Fibroblast of skin of left quadriceps (primary cell): Measurements from ENCODE around the gene POU2F3.

ENCODE experiments used
- DNase-seq, 2 experiments: peaks; one replicate each; pipeline ENCODE4 v3.0.0-alpha.2; 2013; ENCODE audit warnings: low read depth in 2 of 2

Gene POU2F3

GRCh38 chr11:120318906-120319305 is 79.0 kb downstream of the POU2F3 start:
- no peak for DNase-seq

DNA sequence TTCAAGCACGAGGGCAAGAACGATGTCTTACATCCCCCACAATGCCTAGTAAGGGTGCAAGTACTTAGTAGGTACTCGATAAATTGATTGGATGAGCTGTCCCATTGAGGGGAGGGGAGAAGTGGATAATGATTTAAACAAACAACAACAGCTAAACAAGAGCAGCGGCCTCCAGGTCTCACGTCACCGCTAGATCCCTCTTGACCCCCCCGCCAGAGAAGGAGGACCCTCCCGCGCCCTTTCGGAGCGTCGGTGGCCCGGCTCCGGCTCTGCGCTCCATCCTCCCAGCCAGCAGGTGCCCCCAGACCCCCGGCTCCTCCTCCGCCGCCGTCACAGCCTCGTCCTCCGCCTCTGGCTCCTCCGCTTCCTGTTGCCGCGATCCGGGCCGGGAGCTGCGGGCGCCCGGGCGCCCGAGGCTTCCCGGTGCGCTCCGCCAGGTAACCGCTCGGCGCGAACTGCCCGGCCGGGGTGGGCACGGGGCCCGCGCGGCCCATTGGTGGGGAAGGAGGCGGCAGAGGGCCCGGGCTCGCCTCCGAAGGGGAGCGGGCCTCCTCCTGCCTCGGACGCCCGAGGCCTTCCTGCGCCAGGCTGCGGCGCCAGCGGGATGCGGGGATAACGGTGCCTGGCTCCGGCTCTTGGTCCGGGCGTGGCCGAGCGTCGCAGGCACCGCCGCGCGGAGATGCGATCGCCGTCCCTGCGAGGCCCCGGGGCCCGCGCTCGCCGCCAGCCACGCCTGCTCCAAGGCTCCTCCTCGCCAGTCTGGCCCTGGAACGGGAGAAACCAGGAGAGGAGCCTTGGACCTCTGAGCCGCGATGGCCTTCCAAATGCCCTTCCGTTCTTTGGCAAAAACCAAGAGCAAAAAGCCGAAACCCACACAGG is 85.2 kb downstream of the POU2F3 start, which contains the start of gene TLCD5:
TSS of gene TLCD5 (plus strand) at position 368 of the 879 bp plus-strand sequence. CDS start 2,143 bp downstream, outside the sequence.
- no peak for DNase-seq

DNA sequence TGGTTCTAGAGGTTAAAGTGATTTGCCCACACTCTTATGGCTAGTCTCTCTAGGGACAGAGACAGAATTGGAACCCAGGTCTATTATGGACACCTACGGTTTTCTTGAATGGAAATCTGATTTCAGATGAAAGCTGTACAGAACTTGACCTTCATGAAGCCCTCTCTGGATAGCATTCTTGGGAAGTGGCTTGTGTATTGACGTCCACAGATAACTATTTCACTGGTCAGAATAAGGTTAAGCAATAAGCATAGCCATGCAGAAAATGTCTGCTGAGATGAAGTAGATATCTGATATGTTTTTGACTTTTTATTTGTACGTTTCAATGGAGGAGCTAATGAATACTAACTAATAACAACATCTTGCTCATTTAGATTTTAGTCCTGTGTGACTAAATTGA is 86.3 kb downstream of the POU2F3 start:
- no peak for DNase-seq

DNA sequence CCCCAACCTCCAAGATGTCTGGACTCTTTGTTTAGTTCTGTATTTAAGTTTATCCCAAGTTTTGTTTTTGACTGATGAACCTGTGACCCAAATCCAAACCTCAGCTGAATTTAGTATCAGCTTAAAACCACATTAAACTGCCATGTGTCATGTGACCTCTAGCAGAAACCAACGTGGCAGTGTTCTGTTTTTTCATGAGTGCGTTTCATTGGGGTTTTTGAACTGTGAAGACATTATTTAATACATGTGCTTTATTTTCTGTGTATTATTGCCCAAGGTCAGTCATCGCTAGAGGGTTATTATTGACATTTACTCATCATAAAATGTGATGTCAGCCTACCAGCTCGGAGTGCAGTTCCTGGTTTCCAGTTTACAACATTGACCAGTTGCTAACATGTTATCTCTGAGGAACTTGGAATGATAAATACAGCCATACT is 86.9 kb downstream of the POU2F3 start:
- no peak for DNase-seq

GRCh38 chr11:120327311-120327710 is 87.4 kb downstream of the POU2F3 start:
- DNase-seq, result no peak

DNA sequence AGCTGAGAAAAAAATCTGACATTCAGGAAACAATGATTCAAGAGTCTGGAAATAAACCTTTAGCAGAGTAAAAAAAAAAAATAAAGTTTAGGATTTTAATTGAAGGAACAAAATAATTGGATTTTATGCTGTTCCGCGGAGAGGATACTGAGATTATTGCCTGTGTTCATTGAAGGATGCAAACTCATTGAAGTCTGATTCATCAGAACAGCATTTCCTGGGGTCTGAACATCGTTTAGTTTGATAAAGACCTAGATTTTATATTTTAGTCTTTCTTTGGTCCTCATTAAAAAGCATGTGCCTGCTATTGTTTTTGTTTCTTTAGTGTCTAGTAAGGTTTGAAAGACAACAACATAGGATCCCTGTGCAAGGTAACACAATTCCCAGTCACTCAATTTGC is 89.6 kb downstream of the POU2F3 start:
- DNase-seq, result no peak

GRCh38 chr11:120330045-120330444 is 90.1 kb downstream of the POU2F3 start:
- DNase-seq, result no peak

DNA sequence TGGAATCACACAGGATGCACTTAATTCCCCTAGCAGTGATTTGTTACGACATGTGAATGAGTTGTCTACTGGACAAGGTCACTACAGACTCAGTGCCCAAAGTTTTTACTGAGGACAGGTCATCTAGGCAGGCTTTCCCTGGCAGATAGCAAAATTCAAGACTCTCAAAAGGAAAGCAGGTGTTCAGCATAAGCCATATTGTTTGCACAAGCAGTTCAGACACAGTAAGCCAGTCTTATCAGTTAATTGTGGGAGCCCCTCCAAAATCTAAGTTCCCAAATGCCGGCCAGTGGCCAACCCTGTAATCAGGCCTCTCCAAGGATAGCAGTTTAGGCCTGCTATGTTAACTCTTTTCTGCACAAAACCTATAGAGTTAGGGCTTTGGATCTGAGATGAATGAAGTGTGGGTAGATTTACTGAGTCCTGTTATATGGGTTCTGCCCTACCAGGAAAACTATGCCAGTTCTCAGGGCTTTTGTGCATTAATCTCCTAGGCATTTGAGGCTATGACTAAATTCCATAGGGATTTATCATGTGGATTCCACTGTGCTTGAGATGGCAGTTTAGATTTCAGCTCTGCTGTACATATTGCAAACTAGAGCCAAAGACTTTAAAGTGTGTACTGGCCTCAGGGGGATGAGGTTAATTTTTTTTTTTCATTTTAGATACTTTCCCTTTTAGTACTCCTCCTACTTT is 91.5 kb downstream of the POU2F3 start:
- peak; percentile 87 to 89 for DNase-seq

GRCh38 chr11:120332822-120333716 is 93.1 kb downstream of the POU2F3 start:
- no peak for DNase-seq

DNA sequence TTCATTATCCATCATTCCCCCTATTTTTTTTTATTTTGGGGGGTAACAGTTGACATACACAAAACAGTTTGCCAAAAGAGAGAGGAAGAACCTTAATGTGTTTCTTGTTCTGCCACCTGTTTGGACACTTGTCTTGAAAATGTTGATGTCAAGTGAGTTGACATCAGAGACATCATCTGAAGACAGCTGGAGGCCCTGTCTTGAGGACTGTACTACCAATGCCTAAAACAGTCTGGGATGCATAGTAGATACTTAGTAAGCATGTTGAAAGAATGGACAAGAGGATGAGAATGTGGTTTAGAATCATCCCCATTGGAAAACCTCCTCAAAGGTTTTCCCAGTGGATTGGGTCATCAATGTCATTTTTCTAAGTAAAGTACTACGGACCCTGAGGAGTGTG is 93.9 kb downstream of the POU2F3 start:
- DNase-seq, result no peak

GRCh38 chr11:120334332-120334731 is 94.4 kb downstream of the POU2F3 start:
- DNase-seq, result no peak

DNA sequence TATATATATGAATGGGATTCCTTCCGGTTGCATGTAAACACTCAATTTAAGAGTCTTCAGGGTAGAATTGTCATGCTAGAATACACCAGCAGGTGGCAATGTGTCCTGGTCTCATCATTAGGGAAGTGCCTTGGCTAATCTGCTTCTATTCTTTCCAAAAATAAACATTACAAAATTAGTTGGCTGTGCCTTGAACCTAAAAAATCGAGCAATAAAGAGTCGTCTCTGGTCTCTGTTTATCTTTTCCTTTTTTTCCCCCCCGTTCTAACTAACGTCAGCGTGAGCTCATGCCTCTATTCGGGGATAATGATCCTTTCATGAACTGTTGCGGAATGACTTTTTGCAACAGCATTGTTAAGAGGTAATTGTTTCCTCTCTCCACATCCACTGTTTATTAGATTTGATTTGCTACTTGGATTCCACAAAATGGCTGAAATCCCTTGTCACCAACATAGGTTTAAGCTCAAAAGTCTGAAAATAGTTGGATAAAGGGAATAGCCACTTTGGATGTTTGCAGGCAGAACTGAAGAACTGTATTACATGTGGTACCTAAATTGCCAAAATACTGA is 95.0 kb downstream of the POU2F3 start:
- peak; percentile 80 for DNase-seq

DNA sequence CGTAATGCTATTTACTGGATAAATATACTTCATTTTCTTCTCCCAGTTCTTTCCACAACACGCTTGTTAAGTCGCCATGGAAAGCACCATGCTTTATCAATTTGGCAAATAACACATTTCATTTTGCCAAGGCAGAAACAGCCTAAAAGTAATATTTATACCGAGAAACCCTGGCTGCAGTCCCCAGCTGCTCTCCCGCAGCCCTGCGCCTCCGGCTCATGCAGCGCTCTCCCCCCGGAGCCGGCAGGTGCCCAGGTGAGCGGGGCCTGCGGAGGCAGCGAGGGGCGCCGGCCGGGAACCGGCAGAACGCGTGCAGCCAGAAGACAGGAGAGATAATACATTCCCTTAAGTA is 95.6 kb downstream of the POU2F3 start:
- no peak for DNase-seq

- peak; percentile 96 to 97 for DNase-seq
Measured at GRCh38 chr11:120335908-120336640, 96.1 kb downstream of the POU2F3 start, which contains the start of gene ARHGEF12. TSS of gene ARHGEF12 (plus strand) at chr11:120336413. CDS start at chr11:120337244, 831 bp downstream.

DNA sequence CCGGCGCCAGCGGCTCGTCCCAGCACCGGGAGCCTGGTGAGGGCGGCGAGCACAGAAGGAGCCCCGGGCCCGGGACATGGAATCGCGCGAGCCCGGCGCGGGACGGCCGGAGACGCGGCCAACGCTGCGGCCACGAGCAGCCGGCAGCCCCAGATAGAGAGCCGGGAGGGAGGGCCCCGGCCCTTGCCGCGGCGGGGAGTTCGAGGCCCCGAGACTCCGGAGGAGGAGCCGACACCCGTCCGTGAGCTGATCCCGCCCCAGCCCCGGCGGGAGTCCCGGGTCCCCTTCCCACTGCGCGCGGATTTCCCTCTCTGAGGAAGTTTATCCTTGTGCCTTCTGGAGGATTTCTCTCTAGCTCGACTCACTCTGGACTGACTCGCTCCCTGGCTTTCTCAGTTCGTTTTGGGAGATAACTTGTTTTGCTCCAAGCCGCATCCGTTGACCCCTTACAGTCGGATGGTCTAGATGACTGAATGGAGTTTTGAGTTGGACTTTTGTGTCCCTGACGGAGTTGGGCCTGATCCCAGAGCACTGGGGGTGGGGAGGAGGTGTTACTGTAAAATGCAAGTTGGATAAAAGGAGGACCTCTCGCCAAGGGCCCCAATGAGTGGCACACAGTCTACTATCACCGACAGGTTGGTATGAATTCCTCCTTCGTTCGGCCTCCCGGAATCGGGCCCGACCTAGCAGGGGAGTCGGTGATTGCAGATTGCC is 96.9 kb downstream of the POU2F3 start:
- no peak for DNase-seq

- DNase-seq, result no peak
Measured at GRCh38 chr11:120337355-120338106, 97.6 kb downstream of the POU2F3 start.

- no peak for DNase-seq
Measured at GRCh38 chr11:120338107-120338933, 98.4 kb downstream of the POU2F3 start.

GRCh38 chr11:120339394-120339890 is 99.5 kb downstream of the POU2F3 start:
- no peak for DNase-seq
